GM23338 (cell line): ENCODE data around the gene PDCD1. TPM values are rescaled to one million over a fixed set of nuclear protein-coding genes. Genes with fewer than 3 reads are reported as not detected.

Experiments
- ATAC-seq: fragments of 200-7000 bp; cut with Tn5 transposase; 3 replicates; pipeline ENCODE4 v1.9.1; 2020
- DNase-seq: peaks from one replicate; pipeline ENCODE4 v3.0.0-alpha.2; 2015; ENCODE audit warnings: low spot score
- H2AFZ ChIP-seq: fragments of 200-600 bp; sonication (generic); 2 replicates; pipeline ENCODE4 v1.8.0; 2016; ENCODE audit warnings: antibody characterized with exemption, mild to moderate bottlenecking, moderate library complexity
- H3F3A ChIP-seq: fragments of 200-600 bp; sonication (generic); replicated peaks from 2 replicates; pipeline ENCODE4 v1.8.0; 2017; ENCODE audit warnings: antibody characterized with exemption, mixed run types, low read depth
- H3K27ac ChIP-seq: fragments of 200-600 bp; sonication (generic); 2 replicates; pipeline ENCODE4 v1.6.1; 2016; ENCODE audit warnings: low read depth
- H3K27me3 ChIP-seq: fragments of 200-600 bp; sonication (generic); 2 replicates; pipeline ENCODE4 v1.8.0; 2016; ENCODE audit warnings: mild to moderate bottlenecking, mixed run types, moderate library complexity; ENCODE audit not compliant: insufficient read depth
- H3K36me3 ChIP-seq: fragments of 200-600 bp; sonication (generic); 2 replicates; pipeline ENCODE4 v1.8.0; 2016; ENCODE audit warnings: mild to moderate bottlenecking; ENCODE audit not compliant: insufficient read depth
- H3K4me1 ChIP-seq: fragments of 200-600 bp; sonication (generic); 2 replicates; pipeline ENCODE4 v1.8.0; 2016; ENCODE audit warnings: mild to moderate bottlenecking, moderate library complexity; ENCODE audit not compliant: insufficient read depth
- H3K4me2 ChIP-seq: fragments of 200-600 bp; sonication (generic); 2 replicates; pipeline ENCODE4 v1.7.1; 2017; ENCODE audit warnings: mixed run types
- H3K4me3 ChIP-seq: fragments of 200-600 bp; sonication (generic); 2 replicates; pipeline ENCODE4 v1.6.1; 2016; ENCODE audit warnings: mixed run types
- H3K79me2 ChIP-seq: fragments of 200-600 bp; sonication (generic); replicated peaks from 2 replicates; pipeline ENCODE4 v1.8.0; 2017; ENCODE audit warnings: mild to moderate bottlenecking; ENCODE audit not compliant: insufficient read depth
- H3K9me2 ChIP-seq: fragments of 200-600 bp; sonication (generic); 2 replicates; pipeline ENCODE4 v1.8.0; 2017; ENCODE audit not compliant: insufficient read depth
- H4K20me1 ChIP-seq: fragments of 200-600 bp; sonication (generic); replicated peaks from 2 replicates; pipeline ENCODE4 v1.8.0; 2017; ENCODE audit warnings: mild to moderate bottlenecking; ENCODE audit not compliant: insufficient read depth
- H3K27ac Mint-ChIP-seq: 2 replicates; pipeline ENCODE4 v1.8.0; 2020; ENCODE audit warnings: inconsistent platforms, mild to moderate bottlenecking, moderate library complexity, mixed read lengths
- H3K27me3 Mint-ChIP-seq: 3 replicates; pipeline ENCODE4 v1.8.0; 2022; ENCODE audit warnings: low read depth, mild to moderate bottlenecking, moderate library complexity, mixed read lengths, inconsistent platforms; ENCODE audit not compliant: insufficient read depth, poor library complexity
- H3K36me3 Mint-ChIP-seq: 3 replicates; pipeline ENCODE4 v1.8.0; 2021; ENCODE audit warnings: low read depth, mild to moderate bottlenecking, inconsistent platforms, moderate library complexity, mixed read lengths
- H3K4me1 Mint-ChIP-seq: 3 replicates; pipeline ENCODE4 v1.8.0; 2020; ENCODE audit warnings: mild to moderate bottlenecking, inconsistent platforms, mixed read lengths
- H3K4me3 Mint-ChIP-seq: 3 replicates; pipeline ENCODE4 v1.8.0; 2021; ENCODE audit warnings: moderate library complexity, mild to moderate bottlenecking, inconsistent platforms, mixed read lengths
- H3K9me3 Mint-ChIP-seq: 3 replicates; pipeline ENCODE4 v1.8.0; 2020; ENCODE audit warnings: moderate library complexity, mild to moderate bottlenecking, inconsistent platforms, mixed read lengths
- CREB1 ChIP-seq: fragments of 250-450 bp; sonication (Bioruptor Pico); IDR thresholded peaks from 2 replicates; pipeline ENCODE4 v1.5.0; 2020; ENCODE audit warnings: low read depth, mild to moderate bottlenecking, moderate library complexity
- EZH2 ChIP-seq: fragments of 200-600 bp; sonication (generic); IDR thresholded peaks from one replicate; pipeline ENCODE4 v1.8.0; 2017; ENCODE audit warnings: antibody characterized with exemption, mild to moderate bottlenecking, low read depth; ENCODE audit not compliant: unreplicated experiment
- EZH2phosphoT487 ChIP-seq: fragments of 200-600 bp; sonication (generic); IDR thresholded peaks from one replicate; pipeline ENCODE4 v1.8.1; 2018; ENCODE audit warnings: antibody characterized with exemption; ENCODE audit not compliant: unreplicated experiment
- JUNB ChIP-seq: IDR thresholded peaks from one replicate; pipeline ENCODE4 v1.6.1; 2016; ENCODE audit warnings: antibody characterized with exemption; ENCODE audit not compliant: unreplicated experiment
- NANOG ChIP-seq: IDR thresholded peaks from 2 replicates; pipeline ENCODE4 v1.6.1; 2016; ENCODE audit warnings: antibody characterized with exemption, borderline replicate concordance
- POLR2AphosphoS5 ChIP-seq: IDR thresholded peaks from 2 replicates; pipeline ENCODE4 v1.6.1; 2016; ENCODE audit warnings: antibody characterized with exemption, low read depth
- STAT1 ChIP-seq: IDR thresholded peaks from one replicate; pipeline ENCODE4 v1.6.1; 2016; ENCODE audit warnings: antibody characterized with exemption; ENCODE audit not compliant: unreplicated experiment
- ZNF114 ChIP-seq: fragments of 250-450 bp; sonication (Bioruptor Pico); IDR thresholded peaks from 2 replicates; pipeline ENCODE4 v1.5.0; 2020; ENCODE audit warnings: mild to moderate bottlenecking, moderate library complexity
- ZNF331 ChIP-seq: fragments of 250-450 bp; sonication (Bioruptor Pico); IDR thresholded peaks from 2 replicates; pipeline ENCODE4 v1.5.0; 2020; ENCODE audit warnings: low read depth, mild to moderate bottlenecking, moderate library complexity
- polyA plus RNA-seq: library from polyadenylated mRNA; unstranded; fragments of >200 nt; fragmentation: Nextera tagmentation; extraction: Ambion mirVana; gene quantifications from 2 replicates; pipeline ENCODE4 v1.2.1, GENCODE V29; 2016
- total RNA-seq: library from RNA; depleted of rRNA; stranded (reverse); fragments of >200 nt; shearing (Covaris generic); gene quantifications from 2 replicates; pipeline ENCODE4 v1.2.3, GENCODE V29; 2014
- TF ChIP-seq, protein P1 (sequence below): IDR thresholded peaks from 2 replicates; pipeline ENCODE4 v1.6.1; 2016; ENCODE audit warnings: antibody characterized with exemption
- TF ChIP-seq, protein P2 (sequence below), 2 experiments: fragments of 200-600 bp in 1 of 2; sonication (generic) in 1 of 2; conservative IDR thresholded peaks; 2 replicates each; pipeline versions ENCODE4 v1.5.1 to v1.6.1; 2016 to 2017; ENCODE audit warnings: antibody characterized with exemption in 2 of 2, low read depth in 2 of 2, mild to moderate bottlenecking in 2 of 2, moderate library complexity in 1 of 2
- TF ChIP-seq, protein P3 (sequence below): fragments of 250-450 bp; sonication (Bioruptor Pico); IDR thresholded peaks from 2 replicates; pipeline ENCODE4 v1.5.0; 2020; ENCODE audit warnings: mild to moderate bottlenecking, moderate library complexity

The PDCD1 gene
- total and polyA plus RNA-seq, 2 experiments from 2014 or later: 0.34 to 0.38 TPM

DNA sequence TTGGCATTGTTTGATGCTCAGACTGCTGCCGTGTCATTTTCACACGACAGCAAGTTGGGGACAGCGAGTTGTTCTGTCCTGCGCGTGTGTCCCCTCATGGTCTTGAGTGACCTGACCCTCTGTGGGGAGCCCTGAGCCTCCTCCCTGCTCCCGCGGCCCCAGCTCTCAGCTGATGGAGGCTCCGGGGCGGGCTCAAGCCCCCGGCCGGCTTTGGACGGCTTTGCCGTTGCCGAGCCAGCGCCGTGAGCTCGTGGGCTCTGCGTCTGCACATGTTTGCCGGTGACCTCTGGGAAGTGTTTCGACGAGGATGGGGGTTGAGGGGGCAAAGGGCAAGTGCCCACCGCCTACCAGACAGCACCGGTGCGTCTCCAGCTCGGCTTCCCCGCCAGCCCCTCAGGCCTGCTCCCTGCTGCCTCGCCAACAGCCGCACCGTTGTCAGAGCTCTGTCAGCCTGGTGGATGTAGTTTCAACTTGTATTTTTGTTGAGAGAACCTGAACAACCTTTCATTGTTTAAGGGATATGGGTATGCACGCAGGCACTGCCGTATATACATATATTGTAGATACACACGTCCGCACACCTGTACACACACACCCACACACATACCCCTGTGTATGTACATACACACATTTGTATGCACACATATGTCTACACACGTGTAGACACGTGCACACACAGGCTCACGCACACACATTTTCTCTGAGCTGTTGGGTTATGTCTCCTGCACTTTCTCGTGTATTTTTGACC lies 13.7 kb downstream of the PDCD1 start (continued):
- TF ChIP-seq EZH2phosphoT487 (no peak), CREB1 (CRISPR knock-in tag) (no peak), POLR2AphosphoS5 (no peak), STAT1 (no peak)

DNA sequence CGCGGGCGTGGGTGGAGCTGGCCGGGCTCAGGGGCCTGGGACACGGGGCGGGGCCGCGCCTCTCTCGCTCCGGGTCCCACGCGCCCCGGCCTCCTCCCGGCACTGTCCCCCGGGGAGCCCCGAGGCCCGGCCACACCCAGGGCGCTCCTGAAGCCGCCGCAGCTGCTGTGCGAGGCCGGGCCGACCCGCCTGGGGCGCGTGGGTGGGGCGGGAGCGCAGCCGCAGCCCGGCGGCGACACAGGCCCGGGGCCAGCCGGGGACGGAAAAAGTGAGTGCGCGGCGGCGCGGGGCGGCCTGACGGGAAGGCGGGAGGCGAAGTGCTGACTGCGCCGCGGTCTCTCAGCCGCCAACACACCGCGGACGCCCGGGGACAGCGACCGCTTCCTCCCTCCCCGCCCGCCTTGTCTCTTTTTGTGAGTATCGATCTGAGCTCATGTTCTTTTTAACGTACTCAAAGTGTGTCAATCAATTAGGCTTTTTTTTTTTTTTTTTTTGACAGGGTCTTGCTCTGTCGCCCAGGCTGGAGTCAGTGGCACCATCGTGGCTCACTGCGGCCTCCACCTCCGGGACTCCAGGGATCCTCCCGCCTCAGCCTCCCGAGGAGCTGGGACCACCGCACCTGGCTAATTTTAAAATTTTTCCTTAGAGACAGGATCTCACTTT lies 14.5 kb downstream of the PDCD1 start:
- peak overlapping the region; percentile 51; the same call in 1 of the 2 replicates for H3K4me3 ChIP-seq
- H3K4me1 Mint-ChIP-seq: peaks cover 7% of the 10 kb centered on the region
- peak overlapping the region; percentile 66; the same call in 1 of the 2 replicates for H3K4me2 ChIP-seq
- H3K27ac Mint-ChIP-seq: no peak overlapping the region
- no peaks in the 10 kb centered on the region for H3K36me3 Mint-ChIP-seq
- H3K36me3 ChIP-seq: no peaks in the 10 kb centered on the region
- H3K27me3 ChIP-seq: peaks cover 22% of the 10 kb centered on the region
- H2AFZ ChIP-seq: no peak overlapping the region
- H3K9me2 ChIP-seq: no peaks in the 10 kb centered on the region
- H3K4me3 Mint-ChIP-seq: peak overlapping the region; percentile 77
- H3K27ac ChIP-seq: no peak overlapping the region
- peaks cover 37% of the 10 kb centered on the region for H3K27me3 Mint-ChIP-seq
- H3K4me1 ChIP-seq: no peaks in the 10 kb centered on the region; the same call in 1 of the 2 replicates
- H3K79me2 ChIP-seq: no peaks in the 10 kb centered on the region
- no peaks in the 10 kb centered on the region for H3K9me3 Mint-ChIP-seq
- ATAC-seq (peak; percentile 76), DNase-seq (peak; percentile 73)
- H3F3A ChIP-seq: no peaks in the 10 kb centered on the region
- no peaks in the 10 kb centered on the region for H4K20me1 ChIP-seq
- TF ChIP-seq, protein P1, sequence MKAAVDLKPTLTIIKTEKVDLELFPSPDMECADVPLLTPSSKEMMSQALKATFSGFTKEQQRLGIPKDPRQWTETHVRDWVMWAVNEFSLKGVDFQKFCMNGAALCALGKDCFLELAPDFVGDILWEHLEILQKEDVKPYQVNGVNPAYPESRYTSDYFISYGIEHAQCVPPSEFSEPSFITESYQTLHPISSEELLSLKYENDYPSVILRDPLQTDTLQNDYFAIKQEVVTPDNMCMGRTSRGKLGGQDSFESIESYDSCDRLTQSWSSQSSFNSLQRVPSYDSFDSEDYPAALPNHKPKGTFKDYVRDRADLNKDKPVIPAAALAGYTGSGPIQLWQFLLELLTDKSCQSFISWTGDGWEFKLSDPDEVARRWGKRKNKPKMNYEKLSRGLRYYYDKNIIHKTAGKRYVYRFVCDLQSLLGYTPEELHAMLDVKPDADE: no peak
- no peak for TF ChIP-seq STAT1
- no peak for TF ChIP-seq ZNF331 (CRISPR knock-in tag)
- TF ChIP-seq NANOG: no peak
- TF ChIP-seq EZH2phosphoT487: no peak
- TF ChIP-seq, protein P2, sequence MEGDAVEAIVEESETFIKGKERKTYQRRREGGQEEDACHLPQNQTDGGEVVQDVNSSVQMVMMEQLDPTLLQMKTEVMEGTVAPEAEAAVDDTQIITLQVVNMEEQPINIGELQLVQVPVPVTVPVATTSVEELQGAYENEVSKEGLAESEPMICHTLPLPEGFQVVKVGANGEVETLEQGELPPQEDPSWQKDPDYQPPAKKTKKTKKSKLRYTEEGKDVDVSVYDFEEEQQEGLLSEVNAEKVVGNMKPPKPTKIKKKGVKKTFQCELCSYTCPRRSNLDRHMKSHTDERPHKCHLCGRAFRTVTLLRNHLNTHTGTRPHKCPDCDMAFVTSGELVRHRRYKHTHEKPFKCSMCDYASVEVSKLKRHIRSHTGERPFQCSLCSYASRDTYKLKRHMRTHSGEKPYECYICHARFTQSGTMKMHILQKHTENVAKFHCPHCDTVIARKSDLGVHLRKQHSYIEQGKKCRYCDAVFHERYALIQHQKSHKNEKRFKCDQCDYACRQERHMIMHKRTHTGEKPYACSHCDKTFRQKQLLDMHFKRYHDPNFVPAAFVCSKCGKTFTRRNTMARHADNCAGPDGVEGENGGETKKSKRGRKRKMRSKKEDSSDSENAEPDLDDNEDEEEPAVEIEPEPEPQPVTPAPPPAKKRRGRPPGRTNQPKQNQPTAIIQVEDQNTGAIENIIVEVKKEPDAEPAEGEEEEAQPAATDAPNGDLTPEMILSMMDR (conservative IDR thresholded peaks at IDR 0.05; ENCODE audit: low read depth in 2 of 2): no peak
- no peak for TF ChIP-seq EZH2
- TF ChIP-seq ZNF114 (CRISPR knock-in tag): no peak
- TF ChIP-seq, protein P3, sequence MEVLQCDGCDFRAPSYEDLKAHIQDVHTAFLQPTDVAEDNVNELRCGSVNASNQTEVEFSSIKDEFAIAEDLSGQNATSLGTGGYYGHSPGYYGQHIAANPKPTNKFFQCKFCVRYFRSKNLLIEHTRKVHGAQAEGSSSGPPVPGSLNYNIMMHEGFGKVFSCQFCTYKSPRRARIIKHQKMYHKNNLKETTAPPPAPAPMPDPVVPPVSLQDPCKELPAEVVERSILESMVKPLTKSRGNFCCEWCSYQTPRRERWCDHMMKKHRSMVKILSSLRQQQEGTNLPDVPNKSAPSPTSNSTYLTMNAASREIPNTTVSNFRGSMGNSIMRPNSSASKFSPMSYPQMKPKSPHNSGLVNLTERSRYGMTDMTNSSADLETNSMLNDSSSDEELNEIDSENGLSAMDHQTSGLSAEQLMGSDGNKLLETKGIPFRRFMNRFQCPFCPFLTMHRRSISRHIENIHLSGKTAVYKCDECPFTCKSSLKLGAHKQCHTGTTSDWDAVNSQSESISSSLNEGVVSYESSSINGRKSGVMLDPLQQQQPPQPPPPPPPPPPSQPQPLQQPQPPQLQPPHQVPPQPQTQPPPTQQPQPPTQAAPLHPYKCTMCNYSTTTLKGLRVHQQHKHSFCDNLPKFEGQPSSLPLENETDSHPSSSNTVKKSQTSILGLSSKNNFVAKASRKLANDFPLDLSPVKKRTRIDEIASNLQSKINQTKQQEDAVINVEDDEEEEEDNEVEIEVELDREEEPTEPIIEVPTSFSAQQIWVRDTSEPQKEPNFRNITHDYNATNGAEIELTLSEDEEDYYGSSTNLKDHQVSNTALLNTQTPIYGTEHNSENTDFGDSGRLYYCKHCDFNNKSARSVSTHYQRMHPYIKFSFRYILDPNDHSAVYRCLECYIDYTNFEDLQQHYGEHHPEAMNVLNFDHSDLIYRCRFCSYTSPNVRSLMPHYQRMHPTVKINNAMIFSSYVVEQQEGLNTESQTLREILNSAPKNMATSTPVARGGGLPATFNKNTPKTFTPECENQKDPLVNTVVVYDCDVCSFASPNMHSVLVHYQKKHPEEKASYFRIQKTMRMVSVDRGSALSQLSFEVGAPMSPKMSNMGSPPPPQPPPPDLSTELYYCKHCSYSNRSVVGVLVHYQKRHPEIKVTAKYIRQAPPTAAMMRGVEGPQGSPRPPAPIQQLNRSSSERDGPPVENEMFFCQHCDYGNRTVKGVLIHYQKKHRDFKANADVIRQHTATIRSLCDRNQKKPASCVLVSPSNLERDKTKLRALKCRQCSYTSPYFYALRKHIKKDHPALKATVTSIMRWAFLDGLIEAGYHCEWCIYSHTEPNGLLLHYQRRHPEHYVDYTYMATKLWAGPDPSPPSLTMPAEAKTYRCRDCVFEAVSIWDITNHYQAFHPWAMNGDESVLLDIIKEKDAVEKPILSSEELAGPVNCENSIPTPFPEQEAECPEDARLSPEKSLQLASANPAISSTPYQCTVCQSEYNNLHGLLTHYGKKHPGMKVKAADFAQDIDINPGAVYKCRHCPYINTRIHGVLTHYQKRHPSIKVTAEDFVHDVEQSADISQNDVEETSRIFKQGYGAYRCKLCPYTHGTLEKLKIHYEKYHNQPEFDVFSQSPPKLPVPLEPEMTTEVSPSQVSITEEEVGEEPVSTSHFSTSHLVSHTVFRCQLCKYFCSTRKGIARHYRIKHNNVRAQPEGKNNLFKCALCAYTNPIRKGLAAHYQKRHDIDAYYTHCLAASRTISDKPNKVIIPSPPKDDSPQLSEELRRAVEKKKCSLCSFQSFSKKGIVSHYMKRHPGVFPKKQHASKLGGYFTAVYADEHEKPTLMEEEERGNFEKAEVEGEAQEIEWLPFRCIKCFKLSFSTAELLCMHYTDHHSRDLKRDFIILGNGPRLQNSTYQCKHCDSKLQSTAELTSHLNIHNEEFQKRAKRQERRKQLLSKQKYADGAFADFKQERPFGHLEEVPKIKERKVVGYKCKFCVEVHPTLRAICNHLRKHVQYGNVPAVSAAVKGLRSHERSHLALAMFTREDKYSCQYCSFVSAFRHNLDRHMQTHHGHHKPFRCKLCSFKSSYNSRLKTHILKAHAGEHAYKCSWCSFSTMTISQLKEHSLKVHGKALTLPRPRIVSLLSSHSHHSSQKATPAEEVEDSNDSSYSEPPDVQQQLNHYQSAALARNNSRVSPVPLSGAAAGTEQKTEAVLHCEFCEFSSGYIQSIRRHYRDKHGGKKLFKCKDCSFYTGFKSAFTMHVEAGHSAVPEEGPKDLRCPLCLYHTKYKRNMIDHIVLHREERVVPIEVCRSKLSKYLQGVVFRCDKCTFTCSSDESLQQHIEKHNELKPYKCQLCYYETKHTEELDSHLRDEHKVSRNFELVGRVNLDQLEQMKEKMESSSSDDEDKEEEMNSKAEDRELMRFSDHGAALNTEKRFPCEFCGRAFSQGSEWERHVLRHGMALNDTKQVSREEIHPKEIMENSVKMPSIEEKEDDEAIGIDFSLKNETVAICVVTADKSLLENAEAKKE (CRISPR knock-in tag): no peak
- TF ChIP-seq POLR2AphosphoS5: no peak
- no peak for TF ChIP-seq JUNB
